HUES48 (cell line): ENCODE results near the gene OSTM1.
"Not testable (repeated sequence)": the region's sequence is repeated elsewhere in the genome, so short reads cannot be mapped to it uniquely, and the experiment has no call there.

Experiments
- H3K27ac ChIP-seq: one replicate; pipeline ENCODE4 v1.7.0; 2013; ENCODE audit warnings: low read depth, low read length, inconsistent platforms
- H3K27me3 ChIP-seq: 2 replicates; pipeline ENCODE4 v1.6.1; 2013; ENCODE audit warnings: mild to moderate bottlenecking, low read length; ENCODE audit not compliant: control insufficient read depth, insufficient read depth
- H3K36me3 ChIP-seq: 2 replicates; pipeline ENCODE4 v1.6.1; 2013; ENCODE audit warnings: low read length; ENCODE audit not compliant: control insufficient read depth, insufficient read depth
- H3K4me1 ChIP-seq: 2 replicates; pipeline ENCODE4 v1.6.1; 2013; ENCODE audit warnings: mild to moderate bottlenecking, low read length; ENCODE audit not compliant: control insufficient read depth, insufficient read depth
- H3K4me3 ChIP-seq: 2 replicates; pipeline ENCODE4 v1.5.1; 2013; ENCODE audit warnings: mild to moderate bottlenecking, low read depth, low read length
- H3K9ac ChIP-seq: 2 replicates; pipeline ENCODE4 v1.6.1; 2013; ENCODE audit warnings: mild to moderate bottlenecking, low read depth, low read length, moderate library complexity
- H3K9me3 ChIP-seq: 2 replicates; pipeline ENCODE4 v1.6.1; 2013; ENCODE audit warnings: low read length; ENCODE audit not compliant: control insufficient read depth, insufficient read depth

Gene OSTM1

DNA sequence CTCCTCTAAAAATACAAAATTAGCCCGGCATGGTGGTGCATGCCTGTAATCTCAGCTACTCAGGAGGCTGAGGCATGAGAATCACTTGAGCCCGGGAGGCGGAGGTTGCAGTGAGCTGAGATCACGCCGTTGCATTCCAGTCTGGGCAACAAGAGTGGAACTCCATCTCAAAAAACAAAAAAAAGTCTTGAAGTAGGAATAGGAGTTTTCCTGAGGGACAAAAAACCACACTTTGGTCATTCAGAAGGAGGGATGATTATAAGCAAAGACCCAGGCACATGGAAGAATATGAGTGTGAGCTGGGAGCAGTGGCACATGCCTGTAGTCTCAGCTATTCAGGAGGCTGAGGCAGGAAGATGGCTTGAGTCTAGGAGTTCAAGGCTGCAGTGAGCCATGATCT lies 74.3 kb downstream of the OSTM1 start:
- H3K4me1 ChIP-seq: peaks cover 18% of the 10 kb centered on the region
- not testable (repeated sequence) for H3K27me3 ChIP-seq, H3K9me3 ChIP-seq, H3K9ac ChIP-seq, H3K4me3 ChIP-seq, H3K36me3 ChIP-seq, H3K27ac ChIP-seq

DNA sequence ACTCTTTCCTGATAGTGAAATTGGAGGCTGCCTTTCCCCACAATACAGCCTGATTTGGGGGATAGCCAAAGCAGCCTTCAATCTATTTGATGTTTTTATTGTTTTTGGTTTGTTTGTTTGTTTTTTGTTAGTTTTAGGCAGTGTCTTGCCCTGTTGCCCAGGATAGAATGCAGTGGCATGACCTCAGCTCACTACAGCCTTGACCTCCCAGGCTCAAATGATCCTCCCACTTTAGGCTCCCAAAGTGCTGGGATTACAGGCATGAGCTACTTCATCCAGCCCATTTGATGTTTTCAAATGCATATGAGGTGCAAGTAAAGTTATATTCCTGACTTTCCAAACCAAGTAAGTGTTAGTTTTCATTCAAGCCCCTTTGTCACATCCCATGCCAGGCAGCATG lies 75.2 kb downstream of the OSTM1 start:
- H3K27me3 ChIP-seq: no peaks in the 10 kb centered on the region
- no peak overlapping the region for H3K9ac ChIP-seq
- H3K27ac ChIP-seq: no peak overlapping the region
- H3K36me3 ChIP-seq: no peaks in the 10 kb centered on the region
- no peak overlapping the region for H3K4me3 ChIP-seq
- H3K9me3 ChIP-seq: no peaks in the 10 kb centered on the region
- H3K4me1 ChIP-seq: peaks cover 18% of the 10 kb centered on the region

DNA sequence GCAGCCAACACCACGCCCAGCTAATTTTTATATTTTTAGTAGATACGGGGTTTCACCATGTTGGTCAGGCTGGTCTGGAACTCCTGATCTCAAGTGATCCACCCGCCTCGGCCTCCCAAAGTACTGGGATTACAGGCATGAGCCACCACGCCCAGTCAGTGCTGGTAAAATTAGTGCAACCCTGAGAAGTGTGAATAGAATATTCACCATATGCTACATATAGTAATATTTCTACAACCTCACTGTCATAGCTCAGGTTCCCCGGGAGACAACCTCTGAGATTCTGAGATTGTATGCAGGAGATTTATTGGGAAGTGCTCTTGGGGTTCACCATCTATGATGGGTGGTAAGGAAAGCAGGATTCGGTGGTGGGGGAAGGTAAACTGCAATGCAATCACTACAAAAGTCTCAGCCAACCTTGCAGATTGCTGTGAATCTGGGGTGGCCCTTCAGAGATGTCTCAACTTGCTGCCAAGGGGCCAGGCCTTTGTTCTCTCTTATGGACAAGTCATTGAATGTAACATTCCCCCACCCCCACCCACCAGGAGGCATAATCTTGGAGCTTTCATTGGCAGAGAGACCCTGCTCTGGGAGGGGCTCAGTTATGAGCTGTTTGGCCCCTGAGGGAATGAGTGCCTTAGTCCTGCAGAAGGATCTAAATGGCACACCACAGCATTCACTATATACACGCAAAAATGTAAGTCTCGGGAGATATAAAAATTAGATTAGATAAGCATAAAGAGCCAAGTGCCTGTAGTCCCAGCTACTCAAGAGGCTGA lies 82.6 kb downstream of the OSTM1 start:
- no peak overlapping the region for H3K4me3 ChIP-seq
- H3K27me3 ChIP-seq: no peaks in the 10 kb centered on the region
- H3K9ac ChIP-seq: no peak overlapping the region

More for the DNA sequence above, 82.6 kb downstream of the OSTM1 start:
- no peaks in the 10 kb centered on the region for H3K9me3 ChIP-seq
- H3K36me3 ChIP-seq: no peaks in the 10 kb centered on the region
- no peak overlapping the region for H3K27ac ChIP-seq
- H3K4me1 ChIP-seq: peaks cover 35% of the 10 kb centered on the region
